Esophagus muscularis mucosa (tissue), 4 donors: ENCODE data around the gene CLTRN. TPM values are rescaled to one million over a fixed set of nuclear protein-coding genes. Genes with fewer than 3 reads are reported as not detected.
A peak's percentile ranks its signal among the peaks of the same experiment; 100 is the strongest.

ENCODE experiments used
- DNase-seq: peaks from one replicate; pipeline ENCODE4 v3.0.0-alpha.2; 2017; ENCODE audit errors: extremely low spot score
- H3K27ac ChIP-seq, 4 donors: fragments of 200-600 bp; sonication (generic); replicated peaks in 1 of 4; 1 replicate in 3 of 4; 2 replicates in 1 of 4; pipeline ENCODE4 v1.5.1; 2016 to 2019; ENCODE audit warnings: mild to moderate bottlenecking in 1 of 4
- H3K27me3 ChIP-seq, 4 donors: fragments of 200-600 bp; sonication (generic); one replicate each; pipeline versions ENCODE4 v1.5.1 to v1.6.0; 2016 to 2019
- H3K36me3 ChIP-seq, 4 donors: fragments of 200-600 bp; sonication (generic); one replicate each; pipeline ENCODE4 v1.5.1; 2016 to 2019
- H3K4me1 ChIP-seq, 4 donors: fragments of 200-600 bp; sonication (generic); one replicate each; pipeline ENCODE4 v1.5.1; 2016 to 2019
- H3K4me3 ChIP-seq, 4 donors: fragments of 200-600 bp; sonication (generic); 1 replicate in 2 of 4; 2 replicates in 2 of 4; pipeline ENCODE4 v1.5.1; 2016 to 2019; ENCODE audit warnings: mild to moderate bottlenecking in 4 of 4, moderate library complexity in 1 of 4
- H3K9me3 ChIP-seq, 4 donors: fragments of 200-600 bp; sonication (generic); 1 replicate in 3 of 4; 2 replicates in 1 of 4; pipeline ENCODE4 v1.5.1; 2016 to 2019
- CTCF ChIP-seq, 3 experiments: fragments of 200-600 bp in 2 of 3; fragments of 450-650 bp in 1 of 3; sonication (generic) in 2 of 3; IDR thresholded peaks; one replicate each; pipeline ENCODE4 v1.5.1; 2017 to 2019; ENCODE audit warnings: antibody characterized with exemption in 3 of 3, mild to moderate bottlenecking in 2 of 3, moderate library complexity in 1 of 3
- EP300 ChIP-seq: sonication (generic); formaldehyde crosslinking; IDR thresholded peaks from one replicate; pipeline ENCODE4 v1.6.1; 2017; ENCODE audit warnings: antibody characterized with exemption
- POLR2A ChIP-seq: fragments of 450-650 bp; IDR thresholded peaks from one replicate; pipeline ENCODE4 v1.6.1; 2017; ENCODE audit warnings: antibody characterized with exemption, moderate library complexity, mild to moderate bottlenecking, low read depth
- POLR2AphosphoS5 ChIP-seq, 2 donors: sonication (generic); formaldehyde crosslinking; IDR thresholded peaks; one replicate each; pipeline ENCODE4 v1.6.1; 2017; ENCODE audit warnings: antibody characterized with exemption in 2 of 2
- WGBS: methylation state at CpG from one replicate; pipeline ENCODE4 v1.1.5; 2018; 5-methylcytosine and 5-hydroxymethylcytosine counted together
- intact Hi-C: fragments of 100-400 bp; cut with DNase I; formaldehyde crosslinking; loops from one replicate; pipeline ENCODE4 v1.15.1; 2023
- total RNA-seq, 4 donors: library from RNA; depleted of rRNA; stranded (reverse); fragments of >200 nt; gene quantifications; one replicate each; pipeline versions ENCODE4 v1.1.0 to v1.2.1, GENCODE V29; 2016

The CLTRN gene
- total RNA-seq, 4 donors from 2014 or later, result 0.23 to 0.42 (median 0.33) TPM; not detected in 1

DNA sequence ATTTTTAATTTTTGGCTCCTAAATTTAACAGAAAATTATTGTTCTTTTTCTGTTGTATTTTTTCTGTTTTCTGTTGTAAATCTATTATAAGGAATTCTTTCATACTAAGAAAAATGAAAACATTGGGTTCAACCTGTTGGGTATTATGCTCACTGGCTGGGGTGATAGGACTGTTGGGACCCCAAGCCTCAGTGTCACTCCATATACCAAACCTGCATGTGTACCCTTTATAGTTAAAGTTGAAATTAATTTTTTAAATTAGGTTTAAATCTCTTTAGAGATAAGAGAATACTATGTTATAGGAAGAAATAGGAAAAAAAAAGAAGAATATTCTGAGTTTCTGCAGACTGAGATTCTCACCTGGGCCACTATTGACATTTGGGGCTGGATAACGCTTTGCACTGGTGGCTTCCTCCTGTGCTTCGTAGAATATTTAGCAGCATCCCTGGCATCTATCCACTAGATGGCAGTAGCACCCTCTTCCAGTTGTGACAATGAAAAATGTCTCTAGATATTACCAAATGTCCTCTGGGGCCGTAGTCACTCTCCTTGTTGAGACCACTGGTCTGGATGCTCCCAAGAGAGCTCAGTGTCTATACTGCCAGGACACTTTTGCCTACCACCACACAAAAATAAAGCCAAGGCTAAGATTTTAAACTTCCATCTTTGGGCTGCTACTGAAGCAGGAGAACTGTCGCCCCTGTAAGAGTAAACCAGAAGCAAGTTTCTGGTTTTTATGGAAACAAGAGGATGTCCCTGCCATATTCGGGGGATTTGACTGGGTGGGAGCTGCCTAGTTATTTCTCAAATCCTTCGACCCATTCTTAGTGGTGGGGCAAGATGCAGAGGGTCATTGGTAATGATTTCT, 22.4 kb upstream of the CLTRN start:
- no peak for DNase-seq
- TF ChIP-seq POLR2AphosphoS5 (IDR thresholded peaks at IDR 0.05) (peak in 1 of 2 donors; percentile 19), EP300 (no peak), CTCF (IDR thresholded peaks at IDR 0.05) (peak; percentile 63 to 69 (median 68))
- Histone ChIP-seq H3K4me1 (peaks cover 0 to 5% (median 0%) of the 10 kb centered on the region in 4 donors), H3K27ac (no peak overlapping the region), H3K4me3 (no peak overlapping the region), H3K36me3 (peaks cover 0 to 26% (median 20%) of the 10 kb centered on the region in 4 donors), H3K9me3 (no peaks in the 10 kb centered on the region), H3K27me3 (no peaks in the 10 kb centered on the region)
- intact Hi-C loops, result loop anchor here (10.0 kb wide), 3 partner anchors 168 to 758 kb away; partner anchors contain the start of gene AP1S2
- 51% methylated on average over 6 of the region's 6 CpGs for WGBS

DNA sequence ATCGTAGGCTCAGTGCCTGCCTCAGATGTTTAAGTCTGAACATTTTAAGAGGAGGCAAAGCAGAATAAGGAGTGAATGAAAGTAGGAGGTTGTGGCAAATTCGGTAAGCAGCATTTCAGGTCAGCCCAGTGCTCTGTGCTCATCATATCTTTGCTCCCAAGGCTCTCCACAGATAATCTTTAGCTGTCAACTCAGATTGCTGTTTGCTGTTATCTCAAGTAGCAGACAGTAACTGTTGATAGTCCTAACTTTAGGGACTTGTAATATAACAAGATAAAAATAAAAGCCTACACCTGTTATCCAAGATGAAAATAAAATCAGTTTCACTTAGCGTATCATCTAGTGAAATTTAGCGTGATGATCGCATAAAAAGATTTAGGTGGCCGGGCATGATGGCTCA, 18.6 kb upstream of the CLTRN start:
- no peaks in the 10 kb centered on the region for H3K9me3 ChIP-seq
- no peak for DNase-seq
- H3K4me3 ChIP-seq, result no peak overlapping the region
- no peaks in the 10 kb centered on the region for H3K27me3 ChIP-seq
- intact Hi-C loops, result loop anchor here (10.0 kb wide), 3 partner anchors 172 to 762 kb away; partner anchors contain the start of gene AP1S2
- H3K4me1 ChIP-seq, result peaks cover 0 to 5% (median 0%) of the 10 kb centered on the region in 4 donors
- no peak overlapping the region for H3K27ac ChIP-seq
- H3K36me3 ChIP-seq, result peaks cover 0 to 6% (median 0%) of the 10 kb centered on the region in 4 donors
- TF ChIP-seq CTCF (IDR thresholded peaks at IDR 0.05) (no peak), EP300 (no peak), POLR2AphosphoS5 (IDR thresholded peaks at IDR 0.05) (no peak), POLR2A (no peak)
- 91% methylated on average over 6 of the region's 6 CpGs for WGBS

- no peaks in the 10 kb centered on the region for H3K9me3 ChIP-seq
- 68% methylated on average over 3 of the region's 3 CpGs for WGBS
- H3K27ac ChIP-seq, result no peak overlapping the region
- no peak for DNase-seq
- peaks cover 0 to 6% (median 0%) of the 10 kb centered on the region in 4 donors for H3K36me3 ChIP-seq
- TF ChIP-seq POLR2AphosphoS5 (IDR thresholded peaks at IDR 0.05), result no peak
- no peak for TF ChIP-seq POLR2A
- no peak for TF ChIP-seq EP300
- no peak for TF ChIP-seq CTCF (IDR thresholded peaks at IDR 0.05)
- no peaks in the 10 kb centered on the region for H3K27me3 ChIP-seq
- H3K4me1 ChIP-seq, result peaks cover 3 to 13% (median 8%) of the 10 kb centered on the region in 4 donors
- intact Hi-C loops, result loop anchor here (10.0 kb wide), 3 partner anchors 173 to 763 kb away; partner anchors contain the start of gene AP1S2
- no peak overlapping the region for H3K4me3 ChIP-seq
Measured at GRCh38 chrX:15681433-15681832, 16.8 kb upstream of the CLTRN start.

DNA sequence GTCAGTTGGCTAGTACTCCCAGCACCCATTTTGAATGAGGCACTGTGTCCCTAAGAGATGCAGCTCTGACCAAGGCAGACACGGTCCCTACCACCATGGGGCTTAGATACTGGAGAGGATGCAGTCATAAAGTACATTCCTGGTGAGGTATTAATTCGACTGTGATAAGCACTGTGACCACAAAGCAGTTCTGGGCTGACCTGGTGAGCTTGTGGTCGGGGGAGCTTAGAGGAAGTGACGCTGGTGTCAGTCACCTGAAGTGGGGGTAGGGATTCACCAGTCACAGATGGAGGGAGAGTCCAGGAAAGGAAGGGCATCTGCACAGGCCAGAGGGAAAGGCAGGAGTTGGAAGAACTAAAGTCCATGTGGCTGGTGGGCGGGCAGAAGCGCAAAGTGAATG, 15.8 kb upstream of the CLTRN start:
- H3K4me3 ChIP-seq, result no peak overlapping the region
- intact Hi-C loops, result loop anchor here (10.0 kb wide), 3 partner anchors 174 to 764 kb away; partner anchors contain the start of gene AP1S2
- H3K27me3 ChIP-seq, result no peaks in the 10 kb centered on the region

GRCh38 chrX:15679246-15679645, 14.6 kb upstream of the CLTRN start:
- intact Hi-C loops, result loop anchor here (5.0 to 10.0 kb wide), 2 partner anchors 113 to 344 kb away; partner anchors contain the start of genes PIGA and ZRSR2
- TF ChIP-seq CTCF (IDR thresholded peaks at IDR 0.05) (no peak), EP300 (no peak)
- Histone ChIP-seq H3K27ac (no peak overlapping the region), H3K4me1 (peaks cover 11 to 24% (median 13%) of the 10 kb centered on the region in 4 donors), H3K27me3 (no peaks in the 10 kb centered on the region), H3K4me3 (no peak overlapping the region), H3K36me3 (peaks cover 0 to 6% (median 0%) of the 10 kb centered on the region in 4 donors), H3K9me3 (no peaks in the 10 kb centered on the region)
- DNase-seq, result no peak
- WGBS, result 97% methylated on average over 6 of the region's 6 CpGs

More for the DNA sequence above, 15.8 kb upstream of the CLTRN start:
- Histone ChIP-seq H3K4me1 (peaks cover 9 to 20% (median 13%) of the 10 kb centered on the region in 4 donors), H3K36me3 (peaks cover 0 to 6% (median 0%) of the 10 kb centered on the region in 4 donors), H3K27ac (no peak overlapping the region), H3K9me3 (no peaks in the 10 kb centered on the region)
- DNase-seq, result no peak
- WGBS, result 93% methylated on average over 6 of the region's 6 CpGs
- no peak for TF ChIP-seq POLR2A
- TF ChIP-seq POLR2AphosphoS5 (IDR thresholded peaks at IDR 0.05), result no peak
